Keratinocyte (primary cell): ENCODE measurements around the gene PMEPA1. TPM values are rescaled to one million over a fixed set of nuclear protein-coding genes. Genes with fewer than 3 reads are reported as not detected.

Experiments used
- DNase-seq: peaks from one replicate; pipeline ENCODE4 v3.0.0-alpha.2; 2011; ENCODE audit warnings: low read depth, missing footprints, low spot score
- FAIRE-seq: peaks from 2 replicates; lab custom pipeline; 2011; peaks lifted over from hg19 to GRCh38; lab: Jason Lieb, UNC
- H2AFZ ChIP-seq: 2 replicates; pipeline ENCODE4 v1.6.0; 2012; ENCODE audit warnings: low read length, control low read depth, inconsistent platforms; ENCODE audit not compliant: control insufficient read depth
- H3K27ac ChIP-seq: 2 replicates; pipeline ENCODE4 v1.5.1; 2011; ENCODE audit warnings: low read length; ENCODE audit not compliant: control insufficient read depth, insufficient read depth
- H3K27me3 ChIP-seq: 3 replicates; pipeline ENCODE4 v1.6.0; 2011; ENCODE audit warnings: low read length; ENCODE audit not compliant: control insufficient read depth, insufficient read depth; ENCODE audit errors: extremely low read depth
- H3K36me3 ChIP-seq, 2 experiments: 2 replicates in 1 of 2; 3 replicates in 1 of 2; pipeline ENCODE4 v1.5.1; 2011; ENCODE audit warnings: low read length in 2 of 2, mild to moderate bottlenecking in 1 of 2; ENCODE audit not compliant: control insufficient read depth in 2 of 2, insufficient read depth in 2 of 2; ENCODE audit errors: extremely low read depth in 1 of 2
- H3K4me1 ChIP-seq: 3 replicates; pipeline ENCODE4 v1.5.1; 2011; ENCODE audit warnings: low read length; ENCODE audit not compliant: control insufficient read depth, insufficient read depth; ENCODE audit errors: extremely low read depth
- H3K4me2 ChIP-seq: 3 replicates; pipeline ENCODE4 v1.6.0; 2011; ENCODE audit warnings: low read depth, low read length; ENCODE audit not compliant: control insufficient read depth, insufficient read depth; ENCODE audit errors: extremely low read depth
- H3K4me3 ChIP-seq, 3 experiments: fragments of 200-600 bp in 1 of 3; sonication (generic) in 1 of 3; 2 replicates in 2 of 3; 3 replicates in 1 of 3; pipeline ENCODE4 v1.5.1; 2011 to 2016; ENCODE audit warnings: low read length in 3 of 3, mild to moderate bottlenecking in 3 of 3, control low read depth in 2 of 3, inconsistent platforms in 1 of 3, low read depth in 1 of 3, mixed read lengths in 1 of 3, mixed run types in 1 of 3, moderate library complexity in 1 of 3; ENCODE audit not compliant: control insufficient read depth in 2 of 3, insufficient read depth in 2 of 3; ENCODE audit errors: extremely low read depth in 1 of 3
- H3K79me2 ChIP-seq: 2 replicates; pipeline ENCODE4 v1.6.0; 2012; ENCODE audit warnings: low read length; ENCODE audit not compliant: control insufficient read depth, insufficient read depth
- H3K9ac ChIP-seq: 3 replicates; pipeline ENCODE4 v1.6.0; 2011; ENCODE audit warnings: low read length; ENCODE audit not compliant: control insufficient read depth, insufficient read depth; ENCODE audit errors: extremely low read depth
- H3K9me1 ChIP-seq: 3 replicates; pipeline ENCODE4 v1.6.0; 2011; ENCODE audit warnings: low read length; ENCODE audit not compliant: control insufficient read depth, insufficient read depth; ENCODE audit errors: extremely low read depth
- H3K9me3 ChIP-seq: 2 replicates; pipeline ENCODE4 v1.5.1; 2012; ENCODE audit warnings: low read depth, low read length; ENCODE audit not compliant: control insufficient read depth
- H4K20me1 ChIP-seq: 3 replicates; pipeline ENCODE4 v1.6.0; 2011; ENCODE audit warnings: low read length; ENCODE audit not compliant: control insufficient read depth, insufficient read depth; ENCODE audit errors: extremely low read depth
- CTCF ChIP-seq, 3 experiments: IDR thresholded peaks in 1 of 3; conservative IDR thresholded peaks in 1 of 3; optimal IDR thresholded peaks in 1 of 3; 2 replicates in 2 of 3; 3 replicates in 1 of 3; pipeline versions ENCODE3 to v1.5.1; 2011; ENCODE audit warnings: low read length in 3 of 3, mild to moderate bottlenecking in 3 of 3, moderate library complexity in 2 of 3, control low read depth in 1 of 3, inconsistent platforms in 1 of 3; ENCODE audit not compliant: insufficient read depth in 2 of 3; ENCODE audit errors: extremely low read depth in 1 of 3
- EZH2 ChIP-seq: IDR thresholded peaks from one replicate; pipeline ENCODE4 v1.6.1; 2012; ENCODE audit warnings: inconsistent platforms, mild to moderate bottlenecking, low read length, moderate library complexity
- dilution Hi-C: fragments of 300-500 bp; cut with MboI; formaldehyde crosslinking; loops from one replicate; pipeline ENCODE4 v1.7.0; 2020; ENCODE audit warnings: low sequenced_read_pairs; ENCODE audit not compliant: extremely low pct_ligation_motif_present
- polyA plus RNA-seq, 5 experiments: library from polyadenylated mRNA; depleted of rRNA in 3 of 5; stranded (reverse) in 3 of 5; stranded (forward) in 1 of 5; unstranded in 1 of 5; fragments of >200 nt; gene quantifications; 1 replicate in 1 of 5; 2 replicates in 3 of 5; 3 replicates in 1 of 5; pipeline versions ENCODE4 v1.2.1 to v1.2.3, GENCODE V29; 2011 to 2012; ENCODE audit warnings: missing spikeins in 2 of 5, low read depth in 1 of 5, low replicate concordance in 1 of 5

The PMEPA1 gene
- polyA plus RNA-seq, 1 donor (not counting 4 experiments of a cell fraction or from before 2014, with no cell fraction given), result 29.0 TPM

- Histone ChIP-seq H2AFZ (no peak overlapping the region), H3K79me2 (peaks cover 91% of the 10 kb centered on the region), H4K20me1 (peaks cover 51% of the 10 kb centered on the region), H3K27me3 (no peaks in the 10 kb centered on the region), H3K4me2 (peak overlapping the region; percentile 6), H3K9me3 (no peaks in the 10 kb centered on the region), H3K9me1 (peaks cover 13% of the 10 kb centered on the region), H3K4me3 (no peak overlapping the region), H3K9ac (no peak overlapping the region), H3K27ac (no peak overlapping the region), H3K4me1 (peaks cover 82% of the 10 kb centered on the region), H3K36me3 (peaks cover 7 to 60% of the 10 kb centered on the region in 2 experiments)
- dilution Hi-C loops, result no loop called here
- DNase-seq (no peak), FAIRE-seq (no peak)
- TF ChIP-seq EZH2 (no peak), CTCF (optimal IDR thresholded peaks at IDR 0.05 in 1 of 3, IDR thresholded peaks at IDR 0.05 in 1 of 3, conservative IDR thresholded peaks at IDR 0.05 in 1 of 3; ENCODE audit: extremely low read depth in 1 of 3, insufficient read depth in 2 of 3, low read length in 3 of 3) (no peak)
Observed at GRCh38 chr20:57702521-57702920, 7.3 kb downstream of the PMEPA1 start.

GRCh38 chr20:57702091-57702490 is 7.7 kb downstream of the PMEPA1 start:
- peaks cover 91% of the 10 kb centered on the region for H3K79me2 ChIP-seq
- H3K4me2 ChIP-seq, result no peak overlapping the region
- peaks cover 49% of the 10 kb centered on the region for H4K20me1 ChIP-seq
- no peak for DNase-seq
- TF ChIP-seq CTCF (optimal IDR thresholded peaks at IDR 0.05 in 1 of 3, IDR thresholded peaks at IDR 0.05 in 1 of 3, conservative IDR thresholded peaks at IDR 0.05 in 1 of 3; ENCODE audit: extremely low read depth in 1 of 3, insufficient read depth in 2 of 3, low read length in 3 of 3), result no peak
- TF ChIP-seq EZH2, result no peak
- no peaks in the 10 kb centered on the region for H3K9me3 ChIP-seq
- no peak overlapping the region for H3K27ac ChIP-seq
- H3K9me1 ChIP-seq, result peaks cover 13% of the 10 kb centered on the region
- peaks cover 7 to 60% of the 10 kb centered on the region in 2 experiments for H3K36me3 ChIP-seq
- dilution Hi-C loops, result no loop called here
- no peak overlapping the region for H2AFZ ChIP-seq
- H3K4me3 ChIP-seq, result no peak overlapping the region
- no peak overlapping the region for H3K9ac ChIP-seq
- no peak for FAIRE-seq
- H3K27me3 ChIP-seq, result no peaks in the 10 kb centered on the region
- H3K4me1 ChIP-seq, result peaks cover 86% of the 10 kb centered on the region
